Thoracic aorta (tissue), 2 donors: Measurements from ENCODE around the gene FANCC. TPM values are rescaled to one million over a fixed set of nuclear protein-coding genes. Genes with fewer than 3 reads are reported as not detected.

Experiments
- ATAC-seq: fragments of 150-250 bp; one replicate; pipeline ENCODE4 v1.8.0; 2017; ENCODE audit warnings: low read depth; ENCODE audit not compliant: insufficient number of reproducible peaks, low FRiP score
- DNase-seq: peaks from one replicate; pipeline ENCODE4 v3.0.0-alpha.2; 2020; ENCODE audit warnings: low spot score
- H3K27ac ChIP-seq, 2 donors: fragments of 200-600 bp; sonication (generic); 1 replicate in 1 of 2; 2 replicates in 1 of 2; pipeline ENCODE4 v1.5.1; 2016; ENCODE audit warnings: mild to moderate bottlenecking in 2 of 2, moderate library complexity in 2 of 2
- H3K27me3 ChIP-seq: fragments of 200-600 bp; sonication (generic); replicated peaks from 2 replicates; pipeline ENCODE4 v1.6.0; 2016; ENCODE audit warnings: mild to moderate bottlenecking; ENCODE audit not compliant: insufficient read depth
- H3K36me3 ChIP-seq: fragments of 200-600 bp; sonication (generic); one replicate; pipeline ENCODE4 v1.5.1; 2016
- H3K4me1 ChIP-seq, 2 donors: fragments of 200-600 bp; sonication (generic); 1 replicate in 1 of 2; 2 replicates in 1 of 2; pipeline versions ENCODE4 v1.5.1 to v1.6.0; 2016; ENCODE audit warnings: low read depth in 2 of 2, mild to moderate bottlenecking in 1 of 2; ENCODE audit not compliant: control insufficient read depth in 1 of 2
- H3K4me3 ChIP-seq: fragments of 200-600 bp; sonication (generic); 2 replicates; pipeline ENCODE4 v1.5.1; 2016; ENCODE audit warnings: mild to moderate bottlenecking
- H3K9me3 ChIP-seq: fragments of 200-600 bp; sonication (generic); 2 replicates; pipeline ENCODE4 v1.5.1; 2016
- total RNA-seq, 2 donors: library from RNA; depleted of rRNA; stranded (reverse); fragments of >200 nt; gene quantifications; one replicate each; pipeline versions ENCODE4 v1.1.0 to v1.2.3, GENCODE V29; 2016
- TF ChIP-seq, protein P1 (sequence below): fragments of 200-600 bp; sonication (generic); IDR thresholded peaks from one replicate; pipeline ENCODE4 v1.5.1; 2019; ENCODE audit warnings: antibody characterized with exemption

The FANCC gene
- total RNA-seq, 2 donors from 2014 or later, result 5.7 to 9.6 TPM

DNA sequence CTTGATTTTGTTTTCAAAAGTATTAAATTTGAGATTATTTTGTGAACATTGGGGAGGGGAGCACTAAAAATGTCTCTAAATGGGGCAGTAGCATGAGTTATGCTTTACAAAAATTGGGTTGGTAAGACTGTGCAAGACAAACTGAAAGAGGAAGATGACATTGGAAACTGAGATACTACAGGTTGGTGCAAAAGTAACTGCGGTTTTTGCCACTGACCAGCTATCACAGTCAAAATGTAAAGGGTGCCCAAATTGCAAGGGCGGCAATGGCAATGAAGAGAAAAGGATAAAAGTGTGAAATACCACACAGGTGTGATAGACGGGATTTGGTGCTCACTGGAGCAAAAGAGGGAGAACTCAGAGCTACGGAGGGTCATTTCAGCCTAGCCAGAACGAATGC, 124.0 kb downstream of the FANCC start:
- DNase-seq (no peak), ATAC-seq (no peak)
- Histone ChIP-seq H3K9me3 (no peaks in the 10 kb centered on the region), H3K4me3 (no peak overlapping the region), H3K27me3 (no peaks in the 10 kb centered on the region), H3K4me1 (peaks cover 30 to 43% of the 10 kb centered on the region in 2 donors), H3K27ac (no peak overlapping the region), H3K36me3 (no peaks in the 10 kb centered on the region)
- TF ChIP-seq, protein P1, sequence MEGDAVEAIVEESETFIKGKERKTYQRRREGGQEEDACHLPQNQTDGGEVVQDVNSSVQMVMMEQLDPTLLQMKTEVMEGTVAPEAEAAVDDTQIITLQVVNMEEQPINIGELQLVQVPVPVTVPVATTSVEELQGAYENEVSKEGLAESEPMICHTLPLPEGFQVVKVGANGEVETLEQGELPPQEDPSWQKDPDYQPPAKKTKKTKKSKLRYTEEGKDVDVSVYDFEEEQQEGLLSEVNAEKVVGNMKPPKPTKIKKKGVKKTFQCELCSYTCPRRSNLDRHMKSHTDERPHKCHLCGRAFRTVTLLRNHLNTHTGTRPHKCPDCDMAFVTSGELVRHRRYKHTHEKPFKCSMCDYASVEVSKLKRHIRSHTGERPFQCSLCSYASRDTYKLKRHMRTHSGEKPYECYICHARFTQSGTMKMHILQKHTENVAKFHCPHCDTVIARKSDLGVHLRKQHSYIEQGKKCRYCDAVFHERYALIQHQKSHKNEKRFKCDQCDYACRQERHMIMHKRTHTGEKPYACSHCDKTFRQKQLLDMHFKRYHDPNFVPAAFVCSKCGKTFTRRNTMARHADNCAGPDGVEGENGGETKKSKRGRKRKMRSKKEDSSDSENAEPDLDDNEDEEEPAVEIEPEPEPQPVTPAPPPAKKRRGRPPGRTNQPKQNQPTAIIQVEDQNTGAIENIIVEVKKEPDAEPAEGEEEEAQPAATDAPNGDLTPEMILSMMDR, result no peak

DNA sequence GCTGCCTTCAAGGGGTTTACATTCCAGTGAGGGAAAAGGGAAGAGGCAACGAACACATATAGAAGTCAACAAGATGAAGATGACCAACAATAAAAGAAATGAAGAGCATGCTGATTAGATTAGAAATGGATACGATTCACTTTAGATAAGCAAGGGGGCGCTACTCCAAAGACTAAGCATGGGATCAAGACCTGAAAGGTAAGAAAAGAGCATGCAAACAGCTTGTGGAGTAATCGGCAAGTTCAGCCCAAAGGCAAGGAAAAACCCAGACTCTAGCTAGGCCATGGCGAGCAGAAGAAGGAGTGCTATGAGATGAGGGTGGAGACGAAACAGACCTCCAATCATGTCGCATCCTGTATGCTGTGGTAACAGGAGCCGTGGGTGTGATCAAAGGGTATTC, 124.4 kb downstream of the FANCC start:
- no peak for ATAC-seq
- Histone ChIP-seq H3K4me3 (no peak overlapping the region), H3K27ac (no peak overlapping the region), H3K4me1 (peaks cover 30 to 43% of the 10 kb centered on the region in 2 donors), H3K27me3 (no peaks in the 10 kb centered on the region), H3K36me3 (no peaks in the 10 kb centered on the region), H3K9me3 (no peaks in the 10 kb centered on the region)
- no peak for DNase-seq
- TF ChIP-seq, protein P1, result no peak

DNA sequence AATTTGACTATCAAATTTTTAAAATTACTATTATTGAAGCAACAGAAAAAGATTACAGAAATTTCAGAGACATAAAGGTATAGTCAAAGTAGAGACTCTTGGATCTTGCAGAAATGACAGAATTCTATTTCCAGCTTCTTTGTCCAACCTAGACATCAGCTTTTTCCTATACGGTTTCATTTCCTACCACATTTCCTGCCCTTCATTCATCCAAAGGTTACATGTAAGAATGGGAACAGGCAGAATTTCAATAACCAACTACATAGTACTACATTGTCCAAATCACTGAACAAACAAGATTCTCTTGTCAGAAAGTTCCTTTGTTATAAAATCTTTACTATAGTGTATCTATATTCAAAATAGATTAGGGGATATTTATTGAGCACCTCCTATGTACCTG, 124.9 kb downstream of the FANCC start:
- DNase-seq, result no peak
- H3K27ac ChIP-seq, result no peak overlapping the region
- H3K36me3 ChIP-seq, result no peaks in the 10 kb centered on the region
- TF ChIP-seq, protein P1, result no peak
- H3K9me3 ChIP-seq, result no peaks in the 10 kb centered on the region
- no peaks in the 10 kb centered on the region for H3K27me3 ChIP-seq
- no peak for ATAC-seq
- no peak overlapping the region for H3K4me3 ChIP-seq
- H3K4me1 ChIP-seq, result peaks cover 27 to 42% of the 10 kb centered on the region in 2 donors

DNA sequence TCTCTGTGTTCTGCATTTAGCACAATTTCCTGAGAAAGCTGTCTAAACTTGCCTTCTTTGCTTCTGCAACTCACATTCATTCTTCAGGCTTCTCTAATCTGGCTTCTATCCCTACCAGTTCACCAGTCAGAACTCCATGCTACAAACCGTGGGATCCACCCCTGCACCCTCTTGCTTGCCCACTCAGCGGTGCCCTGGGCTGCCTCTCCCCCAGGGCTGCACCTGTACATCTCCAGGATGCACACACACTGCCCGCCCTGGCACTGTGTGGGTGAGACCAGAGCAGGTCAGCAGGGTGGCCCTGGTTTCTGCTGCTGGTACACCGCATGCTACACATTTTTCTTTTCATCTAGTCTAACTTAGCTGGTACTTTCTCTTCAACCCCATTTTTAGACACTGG, 127.1 kb downstream of the FANCC start:
- ATAC-seq (no peak), DNase-seq (no peak)
- H3K27me3 ChIP-seq, result no peaks in the 10 kb centered on the region
- TF ChIP-seq, protein P1, result no peak
- peaks cover 18 to 31% of the 10 kb centered on the region in 2 donors for H3K4me1 ChIP-seq
- no peak overlapping the region for H3K27ac ChIP-seq
- H3K36me3 ChIP-seq, result no peaks in the 10 kb centered on the region
- no peaks in the 10 kb centered on the region for H3K9me3 ChIP-seq
- no peak overlapping the region for H3K4me3 ChIP-seq

DNA sequence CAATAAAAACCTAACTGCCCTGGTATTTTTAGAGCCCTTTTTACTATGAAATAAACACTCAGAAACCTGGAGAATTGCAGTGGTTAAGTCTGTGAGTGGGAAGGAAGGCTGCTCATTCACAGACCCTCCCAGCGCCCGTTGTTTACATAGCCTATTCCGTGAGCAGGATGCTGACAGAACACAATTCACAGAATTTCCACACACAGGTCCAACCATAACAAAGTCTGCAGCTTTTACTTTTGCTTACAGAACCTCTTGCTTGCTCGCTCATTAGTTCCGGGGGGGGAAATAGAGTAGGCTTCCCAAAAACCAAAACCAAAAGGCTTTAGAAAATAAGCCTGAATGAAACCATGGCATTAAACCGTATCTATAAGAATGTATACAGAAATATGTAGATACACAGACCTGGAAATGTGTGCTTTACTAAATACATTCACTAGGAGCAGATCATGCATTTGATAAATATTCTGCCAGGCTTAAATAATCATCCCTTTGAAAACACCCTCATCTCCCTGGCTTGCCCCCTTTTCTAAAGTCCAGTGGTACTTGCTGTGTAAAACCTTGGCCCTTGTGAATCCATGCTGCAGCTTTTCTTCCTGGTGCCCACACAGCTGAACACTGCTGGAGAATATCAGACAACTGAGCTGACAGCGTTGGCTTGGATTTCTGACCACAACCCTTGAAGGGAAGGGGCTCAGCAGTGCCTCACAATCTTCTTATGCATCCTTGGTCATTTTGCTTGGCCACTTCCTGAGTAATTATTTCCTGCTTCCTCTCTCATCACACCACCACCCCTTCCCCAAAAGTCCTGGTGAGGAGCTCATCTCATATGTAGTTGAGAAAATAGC, 128.0 kb downstream of the FANCC start:
- peak; percentile 80 for ATAC-seq
- no peaks in the 10 kb centered on the region for H3K9me3 ChIP-seq
- TF ChIP-seq, protein P1, result no peak
- no peaks in the 10 kb centered on the region for H3K27me3 ChIP-seq
- no peaks in the 10 kb centered on the region for H3K36me3 ChIP-seq
- peaks cover 18 to 31% of the 10 kb centered on the region in 2 donors for H3K4me1 ChIP-seq
- peak; percentile 34 for DNase-seq
- H3K27ac ChIP-seq, result peak overlapping the region; percentile 36 to 58
- H3K4me3 ChIP-seq, result peak overlapping the region; percentile 27
